Small intestine (tissue), 7 donors: ENCODE results near the gene GXYLT2. TPM values are rescaled to one million over a fixed set of nuclear protein-coding genes. Genes with fewer than 3 reads are reported as not detected.
"Not testable (repeated sequence)": the region's sequence is repeated elsewhere in the genome, so short reads cannot be mapped to it uniquely, and the experiment has no call there.

Experiments used
- DNase-seq, 2 donors: peaks; one replicate each; pipeline versions ENCODE4 v3.0.0 to v3.0.0-alpha.2; 2013
- FAIRE-seq: peaks from 2 replicates; lab custom pipeline; 2012; peaks lifted over from hg19 to GRCh38; lab: Jason Lieb, UNC
- H3K27ac ChIP-seq, 3 donors: one replicate each; pipeline ENCODE4 v1.5.1; 2013; ENCODE audit warnings: low read length in 2 of 3, mild to moderate bottlenecking in 2 of 3, control low read depth in 1 of 3, inconsistent platforms in 1 of 3, low read depth in 1 of 3, moderate library complexity in 1 of 3
- H3K27me3 ChIP-seq, 3 donors: one replicate each; pipeline ENCODE4 v1.6.1; 2013; ENCODE audit warnings: low read length in 3 of 3, inconsistent platforms in 1 of 3; ENCODE audit not compliant: control insufficient read depth in 3 of 3, insufficient read depth in 3 of 3
- H3K36me3 ChIP-seq, 3 donors: one replicate each; pipeline ENCODE4 v1.6.1; 2013; ENCODE audit warnings: low read length in 3 of 3, inconsistent platforms in 1 of 3, low read depth in 1 of 3, mild to moderate bottlenecking in 1 of 3, moderate library complexity in 1 of 3; ENCODE audit not compliant: control insufficient read depth in 3 of 3, insufficient read depth in 2 of 3
- H3K4me1 ChIP-seq, 3 donors: one replicate each; pipeline ENCODE4 v1.6.1; 2013; ENCODE audit warnings: low read length in 2 of 3, inconsistent platforms in 1 of 3, low read depth in 1 of 3, mild to moderate bottlenecking in 1 of 3, moderate library complexity in 1 of 3; ENCODE audit not compliant: control insufficient read depth in 3 of 3, insufficient read depth in 2 of 3
- H3K4me3 ChIP-seq, 3 donors: one replicate each; pipeline ENCODE4 v1.5.1; 2013; ENCODE audit warnings: low read length in 3 of 3, control low read depth in 1 of 3, inconsistent platforms in 1 of 3, low read depth in 1 of 3, mild to moderate bottlenecking in 1 of 3, moderate library complexity in 1 of 3
- H3K9me3 ChIP-seq, 2 donors: one replicate each; pipeline ENCODE4 v1.6.1; 2013; ENCODE audit warnings: low read depth in 1 of 2, low read length in 1 of 2; ENCODE audit not compliant: control insufficient read depth in 2 of 2, insufficient read depth in 1 of 2
- WGBS, 3 donors: extraction: QIAGEN DNeasy Blood & Tissue Kit; methylation state at CpG; one replicate each; pipeline ENCODE4 v1.1.7; 2013; 5-methylcytosine and 5-hydroxymethylcytosine counted together
- polyA plus RNA-seq, 4 donors: library from polyadenylated mRNA; stranded (reverse) in 3 of 4; unstranded in 1 of 4; fragments of 200-250 nt in 3 of 4; fragments of 120-200 nt in 1 of 4; gene quantifications; one replicate each; pipeline versions ENCODE4 v1.2.1 to v1.2.3, GENCODE V29; 2013
- donor health status: healthy with polysubstance abuse.
- donor health status: control.
- donor health status: control.
- donor health status: Bipolar disorder and iron deficiency.
- donor health status: healthy.

The GXYLT2 gene
- polyA plus RNA-seq, 4 donors = 0.48 to 3.2 (median 0.54) TPM; not detected in 1

GRCh38 chr3:72996121-72996472, 108.3 kb downstream of the GXYLT2 start:
- no peak for DNase-seq
- WGBS, 3 donors = 72 to 84% (median 79%) methylated on average over 20 of the region's 20 CpGs
- FAIRE-seq = no peak

GRCh38 chr3:72996473-72997333, 108.9 kb downstream of the GXYLT2 start, which contains the start of gene PPP4R2:
TSS of gene PPP4R2 (plus strand) at chr3:72996811. CDS start at chr3:72997038, 227 bp downstream.
- Histone ChIP-seq H3K4me1 (peaks cover 5 to 7% (median 6%) of the 10 kb centered on the region in 3 donors), H3K9me3 (no peaks in the 10 kb centered on the region), H3K27ac (peak within 1 kb of the TSS; percentile 91 to 96 (median 93)), H3K27me3 (no peaks in the 10 kb centered on the region), H3K36me3 (peaks cover 0 to 7% (median 4%) of the 10 kb centered on the region in 3 donors), H3K4me3 (peak within 1 kb of the TSS; percentile 77 to 90 (median 84))
- peak; percentile 90 to 96 for DNase-seq
- 1 to 2% (median 1%) methylated on average over 48 to 75 of the region's 75 CpGs for WGBS, 3 donors
- FAIRE-seq = no peak

More at GRCh38 chr3:72996121-72996472, 108.3 kb downstream of the GXYLT2 start:
- H3K4me3 ChIP-seq = peak overlapping the region in 2 of 3 donors; percentile 11 to 90
- no peaks in the 10 kb centered on the region for H3K9me3 ChIP-seq
- H3K27ac ChIP-seq = peak overlapping the region; percentile 60 to 96 (median 93)
- H3K4me1 ChIP-seq = peaks cover 5 to 6% (median 5%) of the 10 kb centered on the region in 3 donors
- peaks cover 0 to 2% (median under 1%) of the 10 kb centered on the region in 3 donors for H3K36me3 ChIP-seq
- H3K27me3 ChIP-seq = no peaks in the 10 kb centered on the region

GRCh38 chr3:72997421-72997961, 109.6 kb downstream of the GXYLT2 start:
- H3K9me3 ChIP-seq = no peaks in the 10 kb centered on the region
- DNase-seq = peak; percentile 50 to 72
- 0 to 1% (median 1%) methylated on average over 16 of the region's 16 CpGs for WGBS, 3 donors
- peak overlapping the region; percentile 77 to 90 (median 84) for H3K4me3 ChIP-seq
- peaks cover 0 to 10% (median 4%) of the 10 kb centered on the region in 3 donors for H3K36me3 ChIP-seq
- H3K27me3 ChIP-seq = no peaks in the 10 kb centered on the region
- peaks cover 5 to 10% (median 7%) of the 10 kb centered on the region in 3 donors for H3K4me1 ChIP-seq
- H3K27ac ChIP-seq = peak overlapping the region; percentile 34 to 96 (median 93)
- no peak for FAIRE-seq

GRCh38 chr3:72998466-72998865, 110.6 kb downstream of the GXYLT2 start:
- Histone ChIP-seq H3K27ac (no peak overlapping the region), H3K36me3 (peaks cover 0 to 14% (median 4%) of the 10 kb centered on the region in 3 donors), H3K4me3 (peak overlapping the region; percentile 13 to 90 (median 41)), H3K9me3 (no peaks in the 10 kb centered on the region), H3K27me3 (no peaks in the 10 kb centered on the region), H3K4me1 (peaks cover 5 to 10% (median 7%) of the 10 kb centered on the region in 3 donors)
- FAIRE-seq (no peak), DNase-seq (no peak)
- 5 to 14% (median 6%) methylated on average over 4 of the region's 4 CpGs for WGBS, 3 donors

- no peaks in the 10 kb centered on the region for H3K9me3 ChIP-seq
- 17 to 32% (median 21%) methylated on average over 2 of the region's 2 CpGs for WGBS, 3 donors
- peaks cover 0 to 24% (median 4%) of the 10 kb centered on the region in 3 donors for H3K36me3 ChIP-seq
- no peak for FAIRE-seq
- peaks cover 5 to 10% (median 7%) of the 10 kb centered on the region in 3 donors for H3K4me1 ChIP-seq
- no peak overlapping the region for H3K4me3 ChIP-seq
- H3K27ac ChIP-seq = no peak overlapping the region
- DNase-seq = no peak
- no peaks in the 10 kb centered on the region for H3K27me3 ChIP-seq
Measured at GRCh38 chr3:72999951-73000350, 112.1 kb downstream of the GXYLT2 start.

- not testable (repeated sequence) for H3K4me1 ChIP-seq
Measured at GRCh38 chr3:73003050-73003449, 115.2 kb downstream of the GXYLT2 start.

GRCh38 chr3:73004316-73004715, 116.5 kb downstream of the GXYLT2 start:
- DNase-seq (no peak), FAIRE-seq (no peak)
- Histone ChIP-seq H3K9me3 (no peaks in the 10 kb centered on the region), H3K4me3 (no peak overlapping the region), H3K36me3 (peaks cover 0 to 39% (median 9%) of the 10 kb centered on the region in 3 donors), H3K4me1 (peaks cover 6 to 8% (median 6%) of the 10 kb centered on the region in 3 donors), H3K27me3 (no peaks in the 10 kb centered on the region), H3K27ac (no peak overlapping the region)
- 63 to 74% (median 72%) methylated on average over 4 of the region's 4 CpGs for WGBS, 3 donors

More at GRCh38 chr3:73003050-73003449, 115.2 kb downstream of the GXYLT2 start:
- H3K4me3 ChIP-seq, DNase-seq, H3K27ac ChIP-seq, H3K9me3 ChIP-seq, FAIRE-seq, H3K27me3 ChIP-seq: not testable (repeated sequence)
- WGBS, 3 donors = 85 to 94% (median 90%) methylated on average over 8 of the region's 8 CpGs
- peaks cover 0 to 39% (median 9%) of the 10 kb centered on the region in 3 donors for H3K36me3 ChIP-seq

GRCh38 chr3:73007992-73008712, 120.3 kb downstream of the GXYLT2 start:
- H3K27me3 ChIP-seq = no peaks in the 10 kb centered on the region
- no peak for FAIRE-seq
- no peaks in the 10 kb centered on the region for H3K9me3 ChIP-seq
- H3K27ac ChIP-seq = no peak overlapping the region
- peaks cover 3 to 9% (median 4%) of the 10 kb centered on the region in 3 donors for H3K4me1 ChIP-seq
- no peak for DNase-seq
- peaks cover 0 to 41% (median 4%) of the 10 kb centered on the region in 3 donors for H3K36me3 ChIP-seq
- H3K4me3 ChIP-seq = no peak overlapping the region
- 34 to 48% (median 48%) methylated on average over 6 of the region's 6 CpGs for WGBS, 3 donors
